HK-2 (cell line): ENCODE measurements around the gene RPS4Y1.

Experiments used
- DNase-seq: peaks from one replicate; pipeline ENCODE4 v3.0.0-alpha.2; 2018; ENCODE audit not compliant: unreplicated experiment

RPS4Y1 gene

DNA sequence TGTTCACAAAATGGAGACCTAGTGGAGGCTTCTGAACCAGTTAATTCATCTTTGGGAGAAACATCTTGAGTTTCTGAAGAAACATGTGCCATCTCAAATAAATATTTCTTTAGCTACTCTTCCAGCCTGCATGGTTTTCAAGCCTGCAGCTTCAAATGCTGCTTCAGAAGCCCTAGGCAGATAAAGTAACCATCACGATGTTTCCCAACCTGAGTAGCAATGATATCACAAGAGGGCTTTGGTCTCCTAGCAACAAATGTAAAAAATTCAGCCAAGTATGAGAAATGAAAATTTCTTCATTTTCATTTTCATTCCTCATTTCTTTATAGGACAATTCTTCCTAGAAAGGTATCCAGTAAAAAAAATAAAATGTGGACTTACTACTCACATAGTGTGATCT is 42.2 kb downstream of the RPS4Y1 start:
- DNase-seq = no peak

DNA sequence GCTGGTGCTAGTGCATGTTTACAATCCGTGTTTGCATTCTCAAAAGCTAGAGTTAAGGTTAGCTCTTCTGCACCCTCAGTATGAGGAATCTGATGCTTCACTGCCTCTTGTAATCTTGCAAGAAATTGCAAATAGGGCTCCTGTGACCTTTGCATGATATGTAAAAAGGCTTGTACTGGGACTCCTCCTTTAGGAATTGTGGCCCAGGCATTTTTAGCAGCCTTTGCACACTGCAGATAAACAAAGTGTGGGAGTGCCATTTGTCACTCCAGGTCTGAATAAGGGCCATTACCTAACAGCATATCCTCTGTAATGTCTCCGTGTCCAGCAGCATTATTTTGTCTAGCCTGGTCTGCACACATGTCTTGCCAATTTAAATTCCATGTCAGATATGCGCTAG is 44.5 kb downstream of the RPS4Y1 start:
- DNase-seq = no peak

DNA sequence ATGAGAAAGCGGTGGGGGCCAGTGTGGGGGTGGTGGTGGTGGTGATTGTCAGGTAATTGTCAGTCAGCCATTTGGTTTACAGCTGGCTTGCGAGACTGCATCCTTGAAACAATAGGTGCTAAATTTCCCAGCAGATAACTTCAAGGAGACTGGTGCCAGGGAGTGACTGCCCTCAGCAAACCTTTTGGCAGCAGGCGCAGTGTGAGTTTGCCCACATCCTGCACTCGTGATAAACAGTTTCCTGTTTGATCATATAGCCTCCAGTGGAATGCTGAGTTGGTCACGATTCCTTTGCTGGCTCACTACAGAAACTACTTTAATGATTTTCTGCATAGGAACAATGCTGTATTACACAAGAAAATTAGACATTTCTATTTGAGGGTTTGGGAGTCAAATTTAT is 46.0 kb downstream of the RPS4Y1 start:
- DNase-seq = no peak

DNA sequence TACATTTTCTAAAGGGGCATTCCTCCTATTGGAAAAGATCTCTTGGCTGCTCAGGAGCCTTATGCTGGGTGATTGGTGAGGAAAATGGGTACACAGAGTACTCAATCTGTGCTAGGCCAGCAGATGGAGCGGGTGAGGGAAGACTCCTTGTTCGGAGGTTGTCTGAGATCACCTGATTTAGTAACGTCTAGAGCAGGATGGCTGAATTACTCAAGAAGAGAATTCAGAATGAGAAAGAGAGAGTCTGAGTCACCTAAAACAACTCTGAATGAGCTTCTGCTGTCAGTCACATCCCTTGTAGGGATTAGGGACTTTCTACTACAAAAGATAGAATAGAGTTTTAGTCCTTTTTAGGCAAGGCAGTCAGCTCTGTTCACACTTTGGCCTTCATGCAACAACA is 46.6 kb downstream of the RPS4Y1 start:
- DNase-seq = no peak

DNA sequence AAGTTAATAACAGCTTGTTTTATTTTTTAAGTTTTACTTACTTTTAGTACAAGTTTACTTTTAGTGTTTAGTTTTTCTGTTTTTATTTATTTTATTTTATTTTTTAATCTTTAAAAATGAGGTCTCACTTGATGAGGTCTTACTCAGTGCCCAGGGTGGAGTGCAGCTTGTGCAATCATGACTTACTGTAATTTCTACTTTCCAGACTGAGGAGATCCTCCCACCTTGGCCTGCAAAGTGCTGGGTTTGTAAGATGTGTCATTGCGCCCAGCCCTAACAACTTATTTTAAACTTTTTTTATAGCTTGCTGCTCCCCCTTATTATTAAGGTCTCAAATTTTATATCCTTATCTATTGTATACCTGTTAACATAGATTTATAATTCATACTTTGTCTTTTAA is 52.1 kb downstream of the RPS4Y1 start:
- no peak for DNase-seq

DNA sequence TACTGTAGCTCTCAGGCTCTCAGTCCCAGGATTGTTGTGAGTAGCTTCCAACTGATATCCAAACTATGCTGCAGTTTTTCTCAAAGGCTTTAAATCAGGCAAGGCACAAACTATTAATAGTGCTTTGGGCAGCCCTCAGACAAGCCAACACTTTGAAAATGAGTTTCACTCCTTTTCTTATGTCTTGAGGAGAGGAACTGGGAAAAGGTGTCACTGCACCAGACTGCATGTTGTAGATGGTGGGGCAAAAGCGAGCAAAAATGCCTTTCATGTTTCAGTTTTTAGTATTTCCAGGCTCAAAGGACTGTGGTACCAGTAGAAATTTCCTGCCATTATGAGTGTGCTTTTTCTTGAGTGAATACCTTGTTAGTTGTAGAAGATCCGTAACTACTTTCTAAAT is 54.6 kb downstream of the RPS4Y1 start:
- no peak for DNase-seq

DNA sequence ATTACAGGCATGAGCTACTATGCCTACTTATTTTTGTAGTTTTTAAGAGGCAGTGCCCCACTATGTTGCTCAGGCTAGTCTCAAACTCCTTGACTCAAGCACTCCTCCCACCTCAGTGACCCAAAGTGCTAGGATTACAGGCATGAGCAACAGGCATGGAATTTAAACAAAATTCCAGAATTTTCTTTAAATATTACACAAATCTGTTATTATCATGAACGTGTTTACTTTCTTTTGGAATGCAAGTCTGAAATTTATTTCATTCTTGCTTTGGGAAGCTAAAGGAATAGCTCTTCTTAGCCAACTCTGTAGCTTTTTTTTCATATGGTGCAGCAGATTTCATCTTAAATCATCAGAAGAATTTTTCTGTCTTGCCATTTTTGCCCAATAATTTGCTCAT is 66.0 kb downstream of the RPS4Y1 start:
- no peak for DNase-seq

DNA sequence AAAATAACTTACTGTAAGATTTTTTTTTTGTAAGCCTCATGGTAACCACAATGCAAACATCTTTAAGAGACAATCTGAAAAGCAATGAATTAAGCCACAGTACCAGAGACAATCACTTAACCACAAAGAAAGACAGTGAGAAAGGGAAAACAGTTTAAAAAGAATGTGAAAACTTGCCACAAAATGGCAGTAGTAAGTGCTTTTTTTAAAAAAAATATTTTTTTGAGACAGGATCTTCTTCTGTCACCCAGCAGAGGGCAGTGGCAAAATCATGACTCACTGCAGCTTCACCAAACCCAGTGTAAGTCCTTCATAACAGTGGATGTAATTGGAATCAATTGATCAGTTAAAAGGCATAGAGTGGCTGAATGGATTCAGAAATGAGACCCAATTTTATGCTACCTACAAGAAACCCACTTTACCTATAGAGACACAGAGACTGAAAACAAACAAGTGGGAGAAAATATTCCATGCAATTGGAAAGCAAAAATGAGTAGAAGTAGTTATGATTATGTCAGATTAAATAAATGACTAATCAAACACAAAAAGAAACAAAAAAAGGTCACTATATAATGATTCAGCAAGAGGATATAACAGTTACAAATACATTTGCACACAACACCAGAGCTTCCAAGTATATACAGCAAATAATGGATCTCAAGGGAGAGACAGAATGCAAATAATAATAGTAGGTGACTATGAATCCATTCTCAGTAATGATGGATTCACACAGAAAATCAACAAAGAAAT is 71.8 kb downstream of the RPS4Y1 start:
- DNase-seq = no peak
